Stimulated activated memory B cell treated with anti-CD40 and anti-IgM and Interleukin-4, amounts not matched to agents 10 μg/mL and 1 μg/mL and 100 μg/mL, for 72 hours (primary cell): ENCODE results near the gene TMEM181.

Experiments
- ATAC-seq: fragments of 150-1000 bp; cut with Tn5 transposase; 2 replicates; pipeline ENCODE4 v1.10.0; 2021
- H3K27ac Mint-ChIP-seq: one replicate; pipeline ENCODE4 v1.8.0; 2022; ENCODE audit warnings: mild to moderate bottlenecking, mixed read lengths
- H3K27me3 Mint-ChIP-seq: one replicate; pipeline ENCODE4 v1.8.0; 2022; ENCODE audit warnings: mixed read lengths
- H3K36me3 Mint-ChIP-seq: one replicate; pipeline ENCODE4 v1.8.0; 2022; ENCODE audit warnings: mixed read lengths
- H3K4me1 Mint-ChIP-seq: one replicate; pipeline ENCODE4 v1.8.0; 2022; ENCODE audit warnings: mixed read lengths
- H3K4me3 Mint-ChIP-seq: one replicate; pipeline ENCODE4 v1.8.0; 2022; ENCODE audit warnings: mild to moderate bottlenecking, moderate library complexity, mixed read lengths
- H3K9me3 Mint-ChIP-seq: one replicate; pipeline ENCODE4 v1.8.0; 2022; ENCODE audit warnings: mixed read lengths

TMEM181 gene

GRCh38 chr6:158566207-158566818 is 6.4 kb downstream of the TMEM181 start:
- no peaks in the 10 kb centered on the region for H3K27me3 Mint-ChIP-seq
- ATAC-seq = no peak
- peak overlapping the region; percentile 11 for H3K27ac Mint-ChIP-seq
- peaks cover 17% of the 10 kb centered on the region for H3K36me3 Mint-ChIP-seq
- peaks cover 45% of the 10 kb centered on the region for H3K4me1 Mint-ChIP-seq
- H3K9me3 Mint-ChIP-seq = no peaks in the 10 kb centered on the region
- no peak overlapping the region for H3K4me3 Mint-ChIP-seq

DNA sequence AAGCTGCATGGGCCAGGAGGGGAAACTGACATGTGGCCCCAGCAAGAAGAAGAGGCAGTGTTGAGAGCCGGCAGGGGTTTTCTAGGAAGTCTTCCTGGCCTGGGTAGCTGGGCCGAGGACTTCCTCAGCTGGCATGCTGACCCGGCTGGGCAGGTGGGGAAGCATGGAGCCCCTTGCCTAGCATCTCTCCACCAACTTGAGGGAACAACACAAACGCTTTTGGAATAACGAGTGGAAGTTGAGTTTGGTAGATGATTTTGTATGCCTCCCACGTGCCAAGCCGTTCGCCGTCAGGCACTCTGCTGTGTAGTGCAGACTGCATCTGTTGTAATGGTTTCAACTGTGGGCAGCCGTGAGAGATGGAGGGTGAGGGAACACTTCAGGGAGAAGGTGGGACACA is 7.3 kb downstream of the TMEM181 start:
- no peaks in the 10 kb centered on the region for H3K9me3 Mint-ChIP-seq
- peaks cover 44% of the 10 kb centered on the region for H3K4me1 Mint-ChIP-seq
- no peak overlapping the region for H3K4me3 Mint-ChIP-seq
- peak overlapping the region; percentile 11 for H3K27ac Mint-ChIP-seq
- peaks cover 22% of the 10 kb centered on the region for H3K36me3 Mint-ChIP-seq
- no peak for ATAC-seq
- H3K27me3 Mint-ChIP-seq = no peaks in the 10 kb centered on the region

DNA sequence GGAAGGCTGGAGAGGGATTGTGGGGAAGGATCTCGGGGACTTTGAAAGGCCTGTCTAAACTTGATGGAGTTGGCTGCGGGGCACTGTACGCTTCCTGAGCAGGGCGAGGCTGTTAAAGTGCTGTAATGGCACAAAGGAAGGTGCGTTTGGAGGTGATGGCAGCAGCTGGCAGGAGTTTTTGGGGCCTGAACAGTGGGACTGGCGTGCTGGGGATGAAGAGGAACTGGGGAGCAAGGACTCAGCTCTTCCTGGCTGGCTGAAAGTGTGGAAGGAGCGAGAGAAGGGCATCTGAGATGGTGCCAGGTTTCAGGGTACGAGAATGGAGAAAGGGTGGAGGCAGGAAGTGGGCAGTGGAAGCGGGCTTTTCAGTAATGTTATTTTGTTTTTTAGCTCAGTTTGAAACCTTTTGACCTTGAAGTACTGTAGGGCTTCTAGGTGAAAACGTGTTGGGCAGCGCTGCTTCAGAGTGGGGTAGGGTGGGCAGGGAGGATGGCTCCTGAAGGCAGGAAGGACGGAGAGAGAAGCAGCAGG is 8.0 kb downstream of the TMEM181 start:
- Mint-ChIP-seq H3K27ac (no peak overlapping the region), H3K27me3 (no peaks in the 10 kb centered on the region), H3K4me1 (peaks cover 47% of the 10 kb centered on the region), H3K4me3 (no peak overlapping the region), H3K36me3 (peaks cover 30% of the 10 kb centered on the region), H3K9me3 (no peaks in the 10 kb centered on the region)
- ATAC-seq = no peak

- Mint-ChIP-seq H3K4me3 (no peak overlapping the region), H3K4me1 (peaks cover 51% of the 10 kb centered on the region), H3K36me3 (peaks cover 33% of the 10 kb centered on the region), H3K27me3 (no peaks in the 10 kb centered on the region), H3K9me3 (no peaks in the 10 kb centered on the region), H3K27ac (no peak overlapping the region)
- no peak for ATAC-seq
Measured at GRCh38 chr6:158568549-158568948, 8.7 kb downstream of the TMEM181 start.

GRCh38 chr6:158569036-158569435 is 9.1 kb downstream of the TMEM181 start:
- peaks cover 53% of the 10 kb centered on the region for H3K4me1 Mint-ChIP-seq
- H3K27me3 Mint-ChIP-seq = no peaks in the 10 kb centered on the region
- no peak overlapping the region for H3K4me3 Mint-ChIP-seq
- H3K9me3 Mint-ChIP-seq = no peaks in the 10 kb centered on the region
- no peak overlapping the region for H3K27ac Mint-ChIP-seq
- peaks cover 36% of the 10 kb centered on the region for H3K36me3 Mint-ChIP-seq
- ATAC-seq = no peak

DNA sequence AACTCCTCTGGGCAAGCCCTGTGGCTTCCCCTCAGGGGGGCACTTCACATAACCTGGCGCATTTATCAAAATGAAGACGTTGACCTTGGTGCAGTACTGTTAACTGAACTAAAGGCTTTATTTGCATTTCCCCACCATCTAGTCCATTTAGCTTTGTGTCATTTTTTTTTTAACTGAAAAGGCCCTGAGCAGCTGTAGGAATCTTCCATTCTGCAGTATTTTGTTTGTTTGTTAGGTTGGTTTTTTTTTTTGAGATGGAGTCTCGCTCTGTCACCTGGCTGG is 10.7 kb downstream of the TMEM181 start:
- H3K27me3 Mint-ChIP-seq = no peaks in the 10 kb centered on the region

GRCh38 chr6:158571826-158572652 is 12.1 kb downstream of the TMEM181 start:
- H3K9me3 Mint-ChIP-seq = peaks cover 2% of the 10 kb centered on the region
- no peak overlapping the region for H3K4me3 Mint-ChIP-seq
- no peaks in the 10 kb centered on the region for H3K27me3 Mint-ChIP-seq
- peak overlapping the region; percentile 44 for H3K27ac Mint-ChIP-seq
- peaks cover 40% of the 10 kb centered on the region for H3K36me3 Mint-ChIP-seq
- ATAC-seq = peak; percentile 54
- peaks cover 33% of the 10 kb centered on the region for H3K4me1 Mint-ChIP-seq

More for the DNA sequence above, 10.7 kb downstream of the TMEM181 start:
- H3K27ac Mint-ChIP-seq = no peak overlapping the region
- H3K9me3 Mint-ChIP-seq = no peaks in the 10 kb centered on the region
- H3K4me3 Mint-ChIP-seq = no peak overlapping the region
- peaks cover 47% of the 10 kb centered on the region for H3K4me1 Mint-ChIP-seq
- H3K36me3 Mint-ChIP-seq = peaks cover 42% of the 10 kb centered on the region
- no peak for ATAC-seq

DNA sequence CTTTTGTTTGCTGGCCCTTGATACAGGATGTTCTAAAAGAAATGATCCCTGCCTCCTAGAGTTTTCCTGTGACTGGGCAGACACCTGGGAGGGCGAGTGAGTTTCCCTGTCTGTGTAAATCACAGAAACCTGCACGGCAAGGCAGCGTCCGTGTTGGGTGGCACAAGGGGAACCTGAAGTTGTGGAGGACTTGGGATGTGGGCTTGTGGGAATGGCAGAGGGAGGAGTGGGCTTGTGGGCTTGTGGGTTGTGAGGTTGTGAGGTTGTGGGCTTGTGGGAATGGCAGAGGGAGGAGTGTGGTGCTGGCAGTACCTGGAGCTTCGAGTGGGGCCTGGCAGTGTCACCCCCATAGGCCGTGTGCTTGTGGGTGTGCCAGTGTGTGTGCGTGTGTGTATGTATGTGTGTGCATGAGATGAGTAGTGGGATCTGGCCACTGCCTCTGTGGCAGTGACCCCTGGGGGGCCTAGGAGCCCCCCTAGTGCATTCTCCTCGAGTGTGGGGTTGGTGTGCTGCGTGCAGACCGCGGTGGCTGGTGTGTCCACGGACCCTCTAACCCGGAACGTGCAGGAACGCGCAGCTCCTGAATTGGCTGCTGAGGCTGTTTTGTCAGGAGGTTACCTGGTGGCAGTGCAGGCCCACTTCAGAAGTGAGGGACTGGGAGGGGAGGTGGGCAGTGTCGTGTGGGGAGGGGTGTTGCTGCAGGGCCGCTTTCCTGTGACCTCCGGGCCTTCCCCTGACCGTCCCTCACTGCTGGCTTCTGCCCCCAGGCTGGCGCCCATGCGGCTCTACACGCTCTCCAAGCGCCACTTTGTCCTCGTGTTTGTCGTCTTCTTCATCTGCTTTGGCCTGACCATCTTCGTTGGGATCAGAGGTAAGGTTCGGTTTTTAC is 13.0 kb downstream of the TMEM181 start:
- Mint-ChIP-seq H3K27ac (no peak overlapping the region), H3K4me1 (peaks cover 24% of the 10 kb centered on the region), H3K27me3 (no peaks in the 10 kb centered on the region), H3K4me3 (no peak overlapping the region), H3K36me3 (peaks cover 45% of the 10 kb centered on the region), H3K9me3 (peaks cover 4% of the 10 kb centered on the region)
- no peak for ATAC-seq

GRCh38 chr6:158573542-158573931 is 13.6 kb downstream of the TMEM181 start:
- H3K4me3 Mint-ChIP-seq = no peak overlapping the region
- peaks cover 4% of the 10 kb centered on the region for H3K9me3 Mint-ChIP-seq
- no peak for ATAC-seq
- H3K4me1 Mint-ChIP-seq = peaks cover 20% of the 10 kb centered on the region
- peaks cover 45% of the 10 kb centered on the region for H3K36me3 Mint-ChIP-seq
- H3K27ac Mint-ChIP-seq = no peak overlapping the region
- no peaks in the 10 kb centered on the region for H3K27me3 Mint-ChIP-seq

- H3K4me3 Mint-ChIP-seq = no peak overlapping the region
- no peak overlapping the region for H3K27ac Mint-ChIP-seq
- ATAC-seq = no peak
- no peaks in the 10 kb centered on the region for H3K27me3 Mint-ChIP-seq
- H3K9me3 Mint-ChIP-seq = peaks cover 4% of the 10 kb centered on the region
- H3K4me1 Mint-ChIP-seq = peaks cover 20% of the 10 kb centered on the region
- peaks cover 45% of the 10 kb centered on the region for H3K36me3 Mint-ChIP-seq
Measured at GRCh38 chr6:158574800-158575199, 14.9 kb downstream of the TMEM181 start.

- no peaks in the 10 kb centered on the region for H3K27me3 Mint-ChIP-seq
- peaks cover 41% of the 10 kb centered on the region for H3K36me3 Mint-ChIP-seq
- H3K9me3 Mint-ChIP-seq = peaks cover 4% of the 10 kb centered on the region
- no peak overlapping the region for H3K4me3 Mint-ChIP-seq
- no peak overlapping the region for H3K27ac Mint-ChIP-seq
- peaks cover 20% of the 10 kb centered on the region for H3K4me1 Mint-ChIP-seq
- no peak for ATAC-seq
Measured at GRCh38 chr6:158575550-158575949, 15.7 kb downstream of the TMEM181 start.

GRCh38 chr6:158584236-158584651 is 24.4 kb downstream of the TMEM181 start:
- no peak for ATAC-seq
- no peak overlapping the region for H3K4me3 Mint-ChIP-seq
- no peaks in the 10 kb centered on the region for H3K4me1 Mint-ChIP-seq
- H3K9me3 Mint-ChIP-seq = no peaks in the 10 kb centered on the region
- no peak overlapping the region for H3K27ac Mint-ChIP-seq
- peaks cover 62% of the 10 kb centered on the region for H3K36me3 Mint-ChIP-seq
- no peaks in the 10 kb centered on the region for H3K27me3 Mint-ChIP-seq

DNA sequence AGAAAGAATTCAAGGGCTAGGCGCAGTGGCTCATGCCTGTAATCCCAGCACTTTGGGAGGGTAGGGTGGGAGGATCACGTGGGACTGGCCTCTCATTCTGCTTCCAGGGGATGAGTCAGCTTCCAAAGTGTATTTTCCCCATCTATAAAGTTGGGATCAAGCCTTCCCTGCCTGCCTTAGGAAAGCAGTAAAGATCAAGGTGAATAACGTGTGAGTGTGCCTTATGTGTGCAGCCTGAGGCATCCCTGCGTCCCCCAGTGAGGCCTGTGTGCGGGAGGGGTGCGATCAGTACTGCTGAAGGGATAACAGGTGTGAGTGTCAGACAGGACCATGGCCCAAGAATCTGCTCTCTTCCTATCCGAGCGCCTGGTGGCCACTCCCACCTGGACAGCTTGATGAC is 26.8 kb downstream of the TMEM181 start:
- Mint-ChIP-seq H3K36me3 (peaks cover 73% of the 10 kb centered on the region), H3K4me3 (no peak overlapping the region)

GRCh38 chr6:158589366-158589765 is 29.5 kb downstream of the TMEM181 start:
- H3K27ac Mint-ChIP-seq = no peak overlapping the region
- H3K9me3 Mint-ChIP-seq = no peaks in the 10 kb centered on the region
- H3K4me1 Mint-ChIP-seq = no peaks in the 10 kb centered on the region
- no peak for ATAC-seq
- H3K4me3 Mint-ChIP-seq = no peak overlapping the region
- peaks cover 62% of the 10 kb centered on the region for H3K36me3 Mint-ChIP-seq
- H3K27me3 Mint-ChIP-seq = no peaks in the 10 kb centered on the region

More for the DNA sequence above, 26.8 kb downstream of the TMEM181 start:
- Mint-ChIP-seq H3K9me3 (no peaks in the 10 kb centered on the region), H3K4me1 (no peaks in the 10 kb centered on the region), H3K27ac (no peak overlapping the region), H3K27me3 (no peaks in the 10 kb centered on the region)
- no peak for ATAC-seq

DNA sequence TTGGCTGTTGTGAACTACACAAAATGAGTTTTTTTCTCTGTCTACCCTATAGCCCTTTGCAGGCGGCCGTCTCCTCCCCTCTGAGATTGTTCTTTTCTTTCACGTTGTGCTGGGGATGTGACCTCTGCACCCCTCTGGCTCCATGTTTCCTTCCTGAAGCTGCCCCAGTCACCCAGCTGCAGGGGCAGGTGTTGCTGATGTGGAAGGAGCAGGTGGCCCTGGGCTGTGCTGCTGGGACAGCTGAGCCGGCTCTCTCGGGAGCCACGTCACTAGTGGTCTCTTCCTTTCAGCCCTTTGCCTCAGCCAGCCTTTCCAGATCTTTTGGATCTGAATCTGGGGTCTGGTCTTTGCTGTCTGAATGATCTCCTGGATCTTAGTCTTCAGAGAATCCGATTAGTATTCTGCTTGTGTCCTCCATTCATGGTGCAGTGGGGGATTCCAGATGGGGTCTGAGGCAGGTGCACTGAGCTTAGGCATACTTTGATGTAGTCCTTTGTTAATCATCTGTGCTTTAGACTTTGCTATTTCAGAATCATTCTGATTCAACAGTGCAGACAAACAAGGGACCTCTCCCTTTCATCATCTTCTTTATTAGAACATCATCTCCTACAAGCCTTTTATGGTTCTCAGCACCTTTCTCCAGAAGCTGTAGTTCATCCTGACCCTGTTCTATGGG is 31.4 kb downstream of the TMEM181 start:
- Mint-ChIP-seq H3K36me3 (peaks cover 59% of the 10 kb centered on the region), H3K27ac (no peak overlapping the region), H3K9me3 (no peaks in the 10 kb centered on the region), H3K4me1 (peaks cover 1% of the 10 kb centered on the region), H3K27me3 (no peaks in the 10 kb centered on the region), H3K4me3 (no peak overlapping the region)
- no peak for ATAC-seq
